ENCODE data around the gene HES6. TPM values are rescaled to one million over a fixed set of nuclear protein-coding genes. Genes with fewer than 3 reads are reported as not detected.
A peak's percentile ranks its signal among the peaks of the same experiment; 100 is the strongest.

The HES6 gene
- polyA plus RNA-seq, 1 donor (not counting 4 experiments of a cell fraction or from before 2014, with no cell fraction given) = 0.80 TPM

DNA sequence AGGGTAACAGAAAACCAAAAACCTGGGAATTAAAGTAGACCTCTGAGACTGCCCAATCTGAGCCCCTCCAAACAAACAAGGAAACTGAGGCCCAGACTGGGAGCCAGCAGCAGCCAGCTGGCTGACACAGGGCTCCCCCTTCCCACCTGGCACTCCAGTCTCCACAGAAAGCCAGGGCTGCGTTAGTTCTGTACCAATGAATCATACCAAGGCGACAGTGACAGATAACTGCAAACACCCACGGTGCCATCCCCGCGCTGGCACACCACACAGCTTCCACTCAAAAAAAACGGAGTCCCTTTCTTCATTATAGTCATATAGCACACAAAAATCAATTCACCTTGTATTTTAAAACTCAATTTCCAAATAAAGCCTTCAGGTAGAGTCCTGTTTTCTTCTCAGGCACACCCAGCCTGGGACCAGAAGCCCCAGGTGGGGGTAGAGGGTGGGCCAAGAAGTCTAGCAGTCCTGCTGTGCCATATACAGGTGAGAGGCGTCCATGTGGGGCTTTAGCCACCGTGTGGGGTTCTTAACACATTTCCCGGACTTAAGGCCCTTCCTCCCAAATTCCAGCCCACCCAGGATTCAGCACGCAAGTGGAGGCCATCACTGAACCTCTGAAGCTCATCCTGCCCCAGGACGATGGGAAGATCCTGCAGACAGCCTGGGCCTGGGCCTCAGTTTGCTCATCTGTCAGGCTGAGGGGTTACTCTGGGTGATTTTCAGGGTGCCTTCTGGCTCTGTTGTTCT lies 47.3 kb upstream of the HES6 start:
- H3K4me1 ChIP-seq (ENCODE audit: control insufficient read depth, extremely low read depth, insufficient read depth, low read length) = peaks cover 54% of the 10 kb centered on the region
- peaks cover 0 to 5% of the 10 kb centered on the region in 2 experiments for H3K36me3 ChIP-seq (ENCODE audit: control insufficient read depth in 2 of 2, extremely low read depth in 1 of 2, insufficient read depth in 2 of 2, low read length in 2 of 2)
- peaks cover 17% of the 10 kb centered on the region for H3K79me2 ChIP-seq (ENCODE audit: control insufficient read depth, insufficient read depth, low read length)
- H3K27ac ChIP-seq (ENCODE audit: control insufficient read depth, insufficient read depth, low read length) = peak overlapping the region; percentile 98
- peak overlapping the region; percentile 90 for H3K4me2 ChIP-seq (ENCODE audit: control insufficient read depth, extremely low read depth, insufficient read depth, low read depth, low read length)
- H3K4me3 ChIP-seq (ENCODE audit: control insufficient read depth in 2 of 3, extremely low read depth in 1 of 3, insufficient read depth in 2 of 3, low read depth in 1 of 3, low read length in 3 of 3) = peak overlapping the region in 2 of 3 experiments; percentile 74 to 80
- TF ChIP-seq, protein P1, sequence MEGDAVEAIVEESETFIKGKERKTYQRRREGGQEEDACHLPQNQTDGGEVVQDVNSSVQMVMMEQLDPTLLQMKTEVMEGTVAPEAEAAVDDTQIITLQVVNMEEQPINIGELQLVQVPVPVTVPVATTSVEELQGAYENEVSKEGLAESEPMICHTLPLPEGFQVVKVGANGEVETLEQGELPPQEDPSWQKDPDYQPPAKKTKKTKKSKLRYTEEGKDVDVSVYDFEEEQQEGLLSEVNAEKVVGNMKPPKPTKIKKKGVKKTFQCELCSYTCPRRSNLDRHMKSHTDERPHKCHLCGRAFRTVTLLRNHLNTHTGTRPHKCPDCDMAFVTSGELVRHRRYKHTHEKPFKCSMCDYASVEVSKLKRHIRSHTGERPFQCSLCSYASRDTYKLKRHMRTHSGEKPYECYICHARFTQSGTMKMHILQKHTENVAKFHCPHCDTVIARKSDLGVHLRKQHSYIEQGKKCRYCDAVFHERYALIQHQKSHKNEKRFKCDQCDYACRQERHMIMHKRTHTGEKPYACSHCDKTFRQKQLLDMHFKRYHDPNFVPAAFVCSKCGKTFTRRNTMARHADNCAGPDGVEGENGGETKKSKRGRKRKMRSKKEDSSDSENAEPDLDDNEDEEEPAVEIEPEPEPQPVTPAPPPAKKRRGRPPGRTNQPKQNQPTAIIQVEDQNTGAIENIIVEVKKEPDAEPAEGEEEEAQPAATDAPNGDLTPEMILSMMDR (optimal IDR thresholded peaks at IDR 0.05 in 1 of 3, IDR thresholded peaks at IDR 0.05 in 1 of 3, conservative IDR thresholded peaks at IDR 0.05 in 1 of 3; ENCODE audit: extremely low read depth in 1 of 3, insufficient read depth in 2 of 3, low read length in 3 of 3) = no peak
- TF ChIP-seq EZH2 (IDR thresholded peaks at IDR 0.05; ENCODE audit: low read length) = no peak
- no peaks in the 10 kb centered on the region for H3K9me3 ChIP-seq (ENCODE audit: control insufficient read depth, low read depth, low read length)
- FAIRE-seq (no peak), DNase-seq (ENCODE audit: low read depth, low spot score) (no peak)
- dilution Hi-C loops (cut with MboI; ENCODE audit: extremely low pct_ligation_motif_present, low sequenced_read_pairs) = no loop called here
- H3K27me3 ChIP-seq (ENCODE audit: control insufficient read depth, extremely low read depth, insufficient read depth, low read length) = no peaks in the 10 kb centered on the region
- H2AFZ ChIP-seq (ENCODE audit: control insufficient read depth, low read length) = no peak overlapping the region
- H3K9me1 ChIP-seq (ENCODE audit: control insufficient read depth, extremely low read depth, insufficient read depth, low read length) = no peaks in the 10 kb centered on the region
- H4K20me1 ChIP-seq (ENCODE audit: control insufficient read depth, extremely low read depth, insufficient read depth, low read length) = no peaks in the 10 kb centered on the region
- peak overlapping the region; percentile 98 for H3K9ac ChIP-seq (ENCODE audit: control insufficient read depth, extremely low read depth, insufficient read depth, low read length)

DNA sequence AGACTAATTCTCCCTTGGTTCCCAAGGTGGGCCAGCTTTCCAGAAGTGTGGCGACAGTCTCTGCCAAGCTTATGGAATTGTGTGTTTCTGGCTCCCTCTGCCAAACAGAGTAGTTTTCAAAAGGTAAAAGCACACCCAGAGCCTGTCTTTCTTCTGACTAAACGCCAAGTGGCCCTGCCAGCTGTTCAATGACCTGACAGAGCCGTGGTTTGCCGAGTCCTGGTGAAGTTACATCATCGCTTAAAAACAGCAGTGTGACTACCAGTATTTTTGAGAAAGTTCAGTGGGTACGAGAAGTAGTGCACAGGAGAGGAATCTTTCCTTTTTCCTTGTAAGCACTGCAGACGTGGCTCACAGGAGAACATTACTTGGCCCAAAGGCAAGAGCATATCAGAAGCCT lies 46.7 kb upstream of the HES6 start:
- peak overlapping the region; percentile 90 for H3K4me2 ChIP-seq (ENCODE audit: control insufficient read depth, extremely low read depth, insufficient read depth, low read depth, low read length)

More for the DNA sequence above, 46.7 kb upstream of the HES6 start:
- H3K9ac ChIP-seq (ENCODE audit: control insufficient read depth, extremely low read depth, insufficient read depth, low read length) = peak overlapping the region; percentile 98
- no peaks in the 10 kb centered on the region for H3K27me3 ChIP-seq (ENCODE audit: control insufficient read depth, extremely low read depth, insufficient read depth, low read length)
- DNase-seq (ENCODE audit: low read depth, low spot score) = no peak
- peaks cover 19% of the 10 kb centered on the region for H3K79me2 ChIP-seq (ENCODE audit: control insufficient read depth, insufficient read depth, low read length)
- no peak for TF ChIP-seq EZH2 (IDR thresholded peaks at IDR 0.05; ENCODE audit: low read length)
- TF ChIP-seq, protein P1 (optimal IDR thresholded peaks at IDR 0.05 in 1 of 3, IDR thresholded peaks at IDR 0.05 in 1 of 3, conservative IDR thresholded peaks at IDR 0.05 in 1 of 3; ENCODE audit: extremely low read depth in 1 of 3, insufficient read depth in 2 of 3, low read length in 3 of 3) = peak in 1 of 3 experiments; percentile 10
- H3K9me3 ChIP-seq (ENCODE audit: control insufficient read depth, low read depth, low read length) = no peaks in the 10 kb centered on the region
- peaks cover 54% of the 10 kb centered on the region for H3K4me1 ChIP-seq (ENCODE audit: control insufficient read depth, extremely low read depth, insufficient read depth, low read length)
- peak overlapping the region; percentile 98 for H3K27ac ChIP-seq (ENCODE audit: control insufficient read depth, insufficient read depth, low read length)
- H3K36me3 ChIP-seq (ENCODE audit: control insufficient read depth in 2 of 2, extremely low read depth in 1 of 2, insufficient read depth in 2 of 2, low read length in 2 of 2) = peaks cover 0 to 5% of the 10 kb centered on the region in 2 experiments
- dilution Hi-C loops (cut with MboI; ENCODE audit: extremely low pct_ligation_motif_present, low sequenced_read_pairs) = no loop called here
- peak overlapping the region in 2 of 3 experiments; percentile 74 to 80 for H3K4me3 ChIP-seq (ENCODE audit: control insufficient read depth in 2 of 3, extremely low read depth in 1 of 3, insufficient read depth in 2 of 3, low read depth in 1 of 3, low read length in 3 of 3)
- H4K20me1 ChIP-seq (ENCODE audit: control insufficient read depth, extremely low read depth, insufficient read depth, low read length) = no peaks in the 10 kb centered on the region
- no peaks in the 10 kb centered on the region for H3K9me1 ChIP-seq (ENCODE audit: control insufficient read depth, extremely low read depth, insufficient read depth, low read length)
- FAIRE-seq = peak; percentile 48
- no peak overlapping the region for H2AFZ ChIP-seq (ENCODE audit: control insufficient read depth, low read length)

Data from keratinocyte (primary cell).